SJSA1 (cell line): ENCODE data around the gene LAYN. TPM values are rescaled to one million over a fixed set of nuclear protein-coding genes. Genes with fewer than 3 reads are reported as not detected.

Source experiments
- DNase-seq, 2 experiments: peaks; one replicate each; pipeline ENCODE4 v3.0.0-alpha.2; 2015 to 2020; ENCODE audit warnings: low spot score in 2 of 2, low read depth in 1 of 2
- H3K27ac ChIP-seq: fragments of 250-450 bp; sonication (Bioruptor Pico); 2 replicates; pipeline ENCODE4 v1.5.1; 2020; ENCODE audit warnings: mild to moderate bottlenecking, moderate library complexity
- H3K27me3 ChIP-seq: fragments of 250-450 bp; sonication (Bioruptor Pico); replicated peaks from 2 replicates; pipeline ENCODE4 v1.5.1; 2020; ENCODE audit warnings: mild to moderate bottlenecking, moderate library complexity
- H3K36me3 ChIP-seq: fragments of 250-450 bp; sonication (Bioruptor Pico); 2 replicates; pipeline ENCODE4 v1.5.1; 2020; ENCODE audit warnings: mild to moderate bottlenecking
- H3K4me1 ChIP-seq: fragments of 250-450 bp; sonication (Bioruptor Pico); replicated peaks from 2 replicates; pipeline ENCODE4 v1.6.1; 2021; ENCODE audit warnings: mild to moderate bottlenecking
- H3K4me3 ChIP-seq: fragments of 250-450 bp; sonication (Bioruptor Pico); 2 replicates; pipeline ENCODE4 v1.5.1; 2020; ENCODE audit warnings: mild to moderate bottlenecking
- H3K9me3 ChIP-seq: fragments of 250-450 bp; sonication (Bioruptor Pico); replicated peaks from 2 replicates; pipeline ENCODE4 v1.5.1; 2020; ENCODE audit warnings: mild to moderate bottlenecking
- total RNA-seq: library from RNA; depleted of rRNA; stranded (reverse); fragments of >200 nt; shearing (Covaris generic); gene quantifications from 2 replicates; pipeline ENCODE4 v1.2.3, GENCODE V29; 2014

Gene LAYN
- total RNA-seq, 1 experiment from 2014 or later = 94.6 TPM

- peak overlapping the region; percentile 76 for H3K27ac ChIP-seq
- no peaks in the 10 kb centered on the region for H3K36me3 ChIP-seq
- peaks cover 22% of the 10 kb centered on the region for H3K4me1 ChIP-seq
- no peak overlapping the region for H3K4me3 ChIP-seq
- H3K27me3 ChIP-seq = no peaks in the 10 kb centered on the region
- peak in 1 of 2 experiments; percentile 38 for DNase-seq
- H3K9me3 ChIP-seq = no peaks in the 10 kb centered on the region
Observed at GRCh38 chr11:111521135-111521534, 19.4 kb upstream of the LAYN start.

GRCh38 chr11:111522426-111522825 lies 18.1 kb upstream of the LAYN start:
- Histone ChIP-seq H3K4me1 (peaks cover 32% of the 10 kb centered on the region), H3K4me3 (no peak overlapping the region), H3K27ac (no peak overlapping the region), H3K9me3 (no peaks in the 10 kb centered on the region), H3K36me3 (no peaks in the 10 kb centered on the region), H3K27me3 (no peaks in the 10 kb centered on the region)
- no peak for DNase-seq

- H3K4me3 ChIP-seq = no peak overlapping the region
- no peaks in the 10 kb centered on the region for H3K36me3 ChIP-seq
- H3K9me3 ChIP-seq = no peaks in the 10 kb centered on the region
- H3K4me1 ChIP-seq = peaks cover 32% of the 10 kb centered on the region
- no peak overlapping the region for H3K27ac ChIP-seq
- no peaks in the 10 kb centered on the region for H3K27me3 ChIP-seq
- DNase-seq = no peak
Observed at GRCh38 chr11:111523343-111523742, 17.2 kb upstream of the LAYN start.

- H3K4me1 ChIP-seq = peaks cover 39% of the 10 kb centered on the region
- no peak overlapping the region for H3K27ac ChIP-seq
- no peak for DNase-seq
- no peaks in the 10 kb centered on the region for H3K36me3 ChIP-seq
- H3K4me3 ChIP-seq = no peak overlapping the region
- H3K9me3 ChIP-seq = no peaks in the 10 kb centered on the region
- H3K27me3 ChIP-seq = no peaks in the 10 kb centered on the region
Observed at GRCh38 chr11:111524056-111524455, 16.5 kb upstream of the LAYN start.

GRCh38 chr11:111525456-111525855 lies 15.1 kb upstream of the LAYN start:
- no peaks in the 10 kb centered on the region for H3K36me3 ChIP-seq
- no peak overlapping the region for H3K4me3 ChIP-seq
- H3K9me3 ChIP-seq = no peaks in the 10 kb centered on the region
- peaks cover 45% of the 10 kb centered on the region for H3K4me1 ChIP-seq
- no peaks in the 10 kb centered on the region for H3K27me3 ChIP-seq
- DNase-seq = no peak
- H3K27ac ChIP-seq = no peak overlapping the region

- peak in 1 of 2 experiments; percentile 24 for DNase-seq
- H3K4me1 ChIP-seq = peaks cover 46% of the 10 kb centered on the region
- H3K27ac ChIP-seq = peak overlapping the region; percentile 24; the same call in 1 of the 2 replicates
Observed at GRCh38 chr11:111526501-111526900, 14.0 kb upstream of the LAYN start.

GRCh38 chr11:111527279-111527678 lies 13.2 kb upstream of the LAYN start:
- H3K4me1 ChIP-seq = peaks cover 48% of the 10 kb centered on the region
- H3K9me3 ChIP-seq = no peaks in the 10 kb centered on the region
- H3K27ac ChIP-seq = no peak overlapping the region; the same call in 1 of the 2 replicates
- H3K36me3 ChIP-seq = no peaks in the 10 kb centered on the region
- DNase-seq = no peak
- H3K4me3 ChIP-seq = no peak overlapping the region
- H3K27me3 ChIP-seq = no peaks in the 10 kb centered on the region

More at GRCh38 chr11:111526501-111526900, 14.0 kb upstream of the LAYN start:
- no peaks in the 10 kb centered on the region for H3K27me3 ChIP-seq
- H3K4me3 ChIP-seq = no peak overlapping the region
- no peaks in the 10 kb centered on the region for H3K36me3 ChIP-seq
- H3K9me3 ChIP-seq = no peaks in the 10 kb centered on the region

GRCh38 chr11:111528557-111528956 lies 12.0 kb upstream of the LAYN start:
- Histone ChIP-seq H3K27ac (0 out of 2 replicates have a peak overlapping the region, but pooled peaks have one; percentile 16), H3K36me3 (no peaks in the 10 kb centered on the region), H3K27me3 (no peaks in the 10 kb centered on the region), H3K4me3 (no peak overlapping the region), H3K4me1 (peaks cover 57% of the 10 kb centered on the region), H3K9me3 (no peaks in the 10 kb centered on the region)
- no peak for DNase-seq

- Histone ChIP-seq H3K36me3 (no peaks in the 10 kb centered on the region), H3K27me3 (no peaks in the 10 kb centered on the region), H3K27ac (peak overlapping the region; percentile 84), H3K9me3 (no peaks in the 10 kb centered on the region), H3K4me3 (no peak overlapping the region), H3K4me1 (peaks cover 63% of the 10 kb centered on the region)
- DNase-seq = peak in 1 of 2 experiments; percentile 12
Observed at GRCh38 chr11:111530091-111530490, 10.4 kb upstream of the LAYN start.

- Histone ChIP-seq H3K9me3 (no peaks in the 10 kb centered on the region), H3K27ac (peak overlapping the region; percentile 84), H3K27me3 (no peaks in the 10 kb centered on the region), H3K4me3 (no peak overlapping the region), H3K4me1 (peaks cover 61% of the 10 kb centered on the region), H3K36me3 (no peaks in the 10 kb centered on the region)
- DNase-seq = peak in 1 of 2 experiments; percentile 42
Observed at GRCh38 chr11:111531136-111531535, 9.4 kb upstream of the LAYN start.

GRCh38 chr11:111531687-111532364 lies 8.7 kb upstream of the LAYN start:
- no peaks in the 10 kb centered on the region for H3K36me3 ChIP-seq
- no peaks in the 10 kb centered on the region for H3K9me3 ChIP-seq
- H3K4me1 ChIP-seq = peaks cover 54% of the 10 kb centered on the region
- H3K4me3 ChIP-seq = no peak overlapping the region
- H3K27me3 ChIP-seq = no peaks in the 10 kb centered on the region
- H3K27ac ChIP-seq = peak overlapping the region; percentile 84
- peak; percentile 74 to 84 for DNase-seq

GRCh38 chr11:111532365-111532709 lies 8.2 kb upstream of the LAYN start:
- peaks cover 52% of the 10 kb centered on the region for H3K4me1 ChIP-seq
- H3K36me3 ChIP-seq = no peaks in the 10 kb centered on the region
- H3K27me3 ChIP-seq = no peaks in the 10 kb centered on the region
- no peak overlapping the region for H3K4me3 ChIP-seq
- peak overlapping the region; percentile 84 for H3K27ac ChIP-seq
- DNase-seq = peak in 1 of 2 experiments; percentile 14
- no peaks in the 10 kb centered on the region for H3K9me3 ChIP-seq

- no peaks in the 10 kb centered on the region for H3K27me3 ChIP-seq
- DNase-seq = no peak
- H3K36me3 ChIP-seq = no peaks in the 10 kb centered on the region
- H3K4me1 ChIP-seq = peaks cover 48% of the 10 kb centered on the region
- H3K9me3 ChIP-seq = no peaks in the 10 kb centered on the region
- no peak overlapping the region for H3K4me3 ChIP-seq
- H3K27ac ChIP-seq = no peak overlapping the region
Observed at GRCh38 chr11:111535281-111535680, 5.2 kb upstream of the LAYN start.

- Histone ChIP-seq H3K4me1 (peaks cover 40% of the 10 kb centered on the region), H3K36me3 (peaks cover 12% of the 10 kb centered on the region), H3K27ac (no peak overlapping the region), H3K4me3 (no peak overlapping the region), H3K27me3 (no peaks in the 10 kb centered on the region), H3K9me3 (no peaks in the 10 kb centered on the region)
- no peak for DNase-seq
Observed at GRCh38 chr11:111537336-111537860, 3.1 kb upstream of the LAYN start.
